ENCODE data around the gene TSR3.

TSR3 gene

GRCh38 chr16:1311738-1312466, 39.8 kb downstream of the TSR3 start:
- no peak for DNase-seq (ENCODE audit: insufficient read length, low spot score)
- no peak for FAIRE-seq

- DNase-seq (ENCODE audit: insufficient read length, low spot score) (no peak), FAIRE-seq (no peak)
Measured at GRCh38 chr16:1311212-1311737, 40.4 kb downstream of the TSR3 start.

- peak; percentile 91 for FAIRE-seq
- peak; percentile 63 for DNase-seq (ENCODE audit: insufficient read length, low spot score)
Measured at GRCh38 chr16:1310832-1311200, 40.9 kb downstream of the TSR3 start.

- DNase-seq (ENCODE audit: insufficient read length, low spot score), result peak; percentile 60
- no peak for FAIRE-seq
Measured at GRCh38 chr16:1309888-1310831, 41.5 kb downstream of the TSR3 start.

DNA sequence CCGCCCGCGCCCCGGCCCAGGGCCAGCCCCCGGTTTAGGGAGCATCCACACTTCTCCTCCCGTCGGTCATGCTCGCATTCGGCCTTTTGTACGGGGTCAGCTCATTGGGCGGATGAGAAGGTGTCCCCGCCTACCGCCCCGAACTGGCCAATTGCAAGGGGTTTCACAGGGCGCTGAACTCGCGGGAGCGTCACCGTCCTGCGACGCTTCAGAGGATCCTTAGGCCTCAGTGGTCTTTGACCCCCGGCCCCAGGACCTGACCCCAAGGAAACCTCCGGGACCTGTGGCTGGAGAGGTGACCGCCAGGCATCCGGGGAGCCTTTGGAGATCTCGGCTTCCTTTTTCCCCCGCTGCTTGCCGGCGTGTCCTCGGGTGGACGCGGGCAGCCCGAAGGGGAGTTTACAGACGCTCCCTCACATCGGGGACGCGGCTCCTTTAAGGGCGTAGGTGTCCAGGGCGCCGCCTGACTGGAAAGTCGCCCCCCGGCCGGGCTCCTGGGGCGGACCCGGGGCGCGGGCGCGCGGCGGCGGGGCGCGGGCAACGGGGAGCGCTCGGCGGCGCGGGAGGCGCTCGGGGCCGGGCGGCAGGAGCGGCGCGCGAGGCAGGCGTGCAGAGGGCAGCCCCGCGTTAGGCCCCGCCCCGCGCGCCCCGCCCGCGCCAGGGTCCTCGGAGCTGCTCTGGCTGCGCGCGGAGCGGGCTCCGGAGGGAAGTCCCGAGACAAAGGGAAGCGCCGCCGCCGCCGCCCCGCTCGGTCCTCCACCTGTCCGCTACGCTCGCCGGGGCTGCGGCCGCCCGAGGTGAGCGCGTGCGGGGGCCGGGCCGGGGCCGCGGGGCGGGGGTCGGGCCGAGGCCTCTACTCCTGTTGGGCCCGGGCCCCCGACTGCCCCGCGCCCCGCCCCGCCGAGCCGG, 42.4 kb downstream of the TSR3 start, which contains the start of gene UBE2I:
Gene UBE2I, plus strand, starts transcription at position 660 of the 909 bp plus-strand sequence. CDS start 4,395 bp downstream, outside the sequence.
- DNase-seq (ENCODE audit: insufficient read length, low spot score) (peak; percentile 96), FAIRE-seq (peak; percentile 100)

DNA sequence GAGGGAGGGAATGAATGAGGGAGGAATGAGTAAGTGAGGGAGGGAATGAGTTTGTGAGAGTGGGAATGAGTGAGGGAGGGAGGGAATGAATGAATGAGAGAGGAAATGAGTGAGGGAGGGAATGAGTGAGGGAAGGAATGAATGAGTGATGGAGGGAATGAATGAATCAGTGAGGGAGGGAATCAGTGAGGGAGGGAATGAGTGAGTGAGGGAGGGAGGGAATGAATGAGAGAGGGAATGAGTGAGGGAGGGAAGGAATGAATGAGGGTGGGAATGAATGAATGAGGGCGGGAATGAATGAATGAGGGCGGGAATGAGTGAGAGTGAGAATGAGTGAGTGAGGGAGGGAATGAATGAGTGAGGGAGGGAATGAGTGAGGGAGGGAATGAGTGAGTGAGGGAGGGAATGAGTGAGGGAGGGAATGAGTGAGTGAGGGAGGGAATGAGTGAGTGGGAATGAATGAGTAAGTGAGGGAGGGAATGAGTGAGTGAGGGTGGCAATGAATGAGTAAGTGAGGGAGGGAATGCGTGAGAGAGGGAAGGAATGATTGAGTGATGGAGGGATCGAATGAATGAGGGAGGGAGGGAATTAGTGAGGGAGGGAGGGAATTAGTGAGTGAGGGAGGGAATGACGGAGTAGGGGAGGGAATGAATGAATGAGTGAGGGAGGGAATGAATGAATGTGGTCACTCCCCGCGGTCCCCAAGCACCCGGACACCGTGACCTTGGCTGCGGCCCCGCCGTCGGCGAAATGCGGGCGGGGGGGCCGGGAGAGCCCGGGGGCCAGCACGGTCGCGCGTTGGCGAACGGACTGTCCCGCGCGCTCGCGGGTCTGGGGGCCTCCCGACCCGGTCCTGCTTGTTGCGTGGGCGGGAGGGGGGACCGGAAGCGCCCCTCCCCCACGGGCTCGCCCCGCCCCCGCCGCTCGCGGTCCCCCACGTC, 43.4 kb downstream of the TSR3 start:
- FAIRE-seq, result peak; percentile 57

GRCh38 chr16:1306334-1306733, 45.3 kb downstream of the TSR3 start:
- FAIRE-seq (no peak), DNase-seq (ENCODE audit: insufficient read length, low spot score) (no peak)

More for the DNA sequence above, 43.4 kb downstream of the TSR3 start:
- no peak for DNase-seq (ENCODE audit: insufficient read length, low spot score)

DNA sequence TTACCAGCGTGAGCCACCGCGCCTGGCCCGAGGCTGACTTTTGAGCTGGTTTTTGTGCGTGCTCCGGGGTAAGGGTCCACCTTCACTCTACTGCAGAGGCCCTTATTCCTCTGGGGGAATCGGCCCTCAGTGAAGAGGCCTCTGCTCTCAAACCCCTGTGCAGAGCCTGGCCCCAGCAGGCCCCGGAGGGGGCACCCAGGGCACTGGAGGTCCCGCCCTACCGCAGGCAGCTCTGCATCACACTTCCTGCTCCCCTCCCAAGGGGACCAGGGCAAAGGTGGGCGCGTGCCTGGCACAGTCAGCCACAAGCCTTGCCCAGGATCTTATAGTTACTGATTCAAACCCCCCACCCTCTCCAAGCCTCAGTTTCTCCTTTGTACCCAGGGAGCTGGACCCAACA, 45.9 kb downstream of the TSR3 start:
- no peak for FAIRE-seq

GRCh38 chr16:1301562-1301961, 50.1 kb downstream of the TSR3 start:
- DNase-seq (ENCODE audit: insufficient read length, low spot score) (no peak), FAIRE-seq (no peak)

More for the DNA sequence above, 45.9 kb downstream of the TSR3 start:
- DNase-seq (ENCODE audit: insufficient read length, low spot score), result no peak

DNA sequence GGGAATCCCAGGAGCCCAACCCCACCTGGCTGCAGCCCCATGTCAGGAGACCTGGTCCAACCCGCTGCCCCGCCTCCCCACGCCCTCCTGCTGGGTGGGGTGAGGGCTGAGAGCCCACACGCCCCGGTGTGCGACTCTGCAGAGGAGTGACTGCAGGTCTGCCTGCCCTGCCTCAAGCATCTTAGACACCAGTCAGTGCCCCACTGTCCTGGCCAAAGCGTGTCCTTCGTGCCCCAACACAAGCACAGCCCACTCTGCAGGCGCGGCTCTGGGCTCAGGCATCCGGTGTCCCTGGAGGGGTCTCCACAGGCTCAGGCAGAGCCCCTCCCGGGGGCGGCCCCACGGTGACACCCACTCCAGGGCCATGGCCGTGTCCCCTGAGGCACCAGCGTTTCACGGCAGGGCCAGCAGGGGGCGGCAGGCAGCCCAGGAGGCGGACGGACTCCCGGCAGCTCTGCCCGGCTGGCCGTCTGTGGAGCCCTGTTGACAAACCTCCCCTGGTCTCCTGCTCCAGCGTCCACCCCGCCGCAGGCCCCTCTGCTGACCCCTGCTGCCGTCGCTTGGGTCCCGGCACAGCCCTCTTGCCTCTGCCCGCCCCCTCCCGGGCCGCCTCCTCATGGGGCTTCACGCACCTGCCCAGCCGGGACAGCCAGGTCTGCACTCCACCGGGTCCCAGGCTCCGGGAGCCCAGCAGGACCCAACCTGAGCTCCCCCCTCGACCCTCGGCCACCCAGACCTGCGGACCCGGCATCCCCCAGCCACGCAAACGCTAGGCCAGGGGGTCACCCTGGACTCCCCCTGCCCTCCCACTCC, 50.8 kb downstream of the TSR3 start:
- DNase-seq (ENCODE audit: insufficient read length, low spot score) (peak; percentile 89), FAIRE-seq (no peak)

GRCh38 chr16:1299868-1300203, 51.8 kb downstream of the TSR3 start:
- DNase-seq (ENCODE audit: insufficient read length, low spot score) (no peak), FAIRE-seq (no peak)

Data from GM19239 (cell line).